Endothelial cell of umbilical vein (primary cell): ENCODE measurements around the gene LRP5. TPM values are rescaled to one million over a fixed set of nuclear protein-coding genes. Genes with fewer than 3 reads are reported as not detected.

Source experiments
- BruUV-seq: library from RNA; stranded (reverse); fragments of 400-500 nt; replicated peaks from 2 replicates; lab custom pipeline; 2021; lab: Mats Ljungman, UMichigan
- CTCF ChIA-PET: fragments of 300-600, 350-600 bp; sonication (Branson Sonifier 250); formaldehyde crosslinking; loops from one replicate; lab custom pipeline; 2021; ENCODE audit warnings: antibody characterized with exemption, inconsistent platforms; lab: Charles Lee
- POLR2A ChIA-PET: fragments of 300-600, 350-600 bp; sonication (Branson Sonifier 250); formaldehyde crosslinking; loops from one replicate; lab custom pipeline; 2021; ENCODE audit warnings: antibody characterized with exemption, inconsistent platforms; lab: Charles Lee
- DNase-seq: peaks from one replicate; pipeline ENCODE4 v3.0.0-alpha.2; 2011; ENCODE audit warnings: low read depth, low spot score
- FAIRE-seq: peaks from 2 replicates; lab custom pipeline; 2011; peaks lifted over from hg19 to GRCh38; lab: Jason Lieb, UNC
- H2AFZ ChIP-seq: 2 replicates; pipeline ENCODE4 v1.6.0; 2012; ENCODE audit warnings: low read depth, low read length, control low read depth, inconsistent platforms
- H3K27ac ChIP-seq: 2 replicates; pipeline ENCODE4 v1.5.1; 2011; ENCODE audit warnings: low read depth, mild to moderate bottlenecking, control low read depth, low read length, moderate library complexity; ENCODE audit not compliant: insufficient read depth
- H3K27me3 ChIP-seq, 2 experiments: 2 replicates each; pipeline versions ENCODE4 v1.6.0 to v1.6.1; 2011; ENCODE audit warnings: low read length in 2 of 2, mixed read lengths in 1 of 2; ENCODE audit not compliant: control insufficient read depth in 2 of 2, insufficient read depth in 2 of 2
- H3K36me3 ChIP-seq, 2 experiments: 2 replicates in 1 of 2; 3 replicates in 1 of 2; pipeline ENCODE4 v1.5.1; 2011; ENCODE audit warnings: low read length in 2 of 2, mild to moderate bottlenecking in 1 of 2, moderate library complexity in 1 of 2; ENCODE audit not compliant: control insufficient read depth in 2 of 2, insufficient read depth in 2 of 2; ENCODE audit errors: extremely low read depth in 1 of 2
- H3K4me1 ChIP-seq: 3 replicates; pipeline ENCODE4 v1.5.1; 2011; ENCODE audit warnings: mild to moderate bottlenecking, low read length; ENCODE audit not compliant: control insufficient read depth, insufficient read depth; ENCODE audit errors: extremely low read depth
- H3K4me2 ChIP-seq: 2 replicates; pipeline ENCODE4 v1.6.1; 2011; ENCODE audit warnings: low read length, control low read depth, mixed read lengths; ENCODE audit not compliant: insufficient read depth
- H3K4me3 ChIP-seq, 3 experiments: fragments of 200-600 bp in 1 of 3; sonication (generic), shearing (Covaris generic) in 1 of 3; replicated peaks in 1 of 3; 2 replicates each; pipeline ENCODE4 v1.5.1; 2011 to 2016; ENCODE audit warnings: control low read depth in 3 of 3, low read length in 3 of 3, mild to moderate bottlenecking in 2 of 3, inconsistent platforms in 1 of 3, low read depth in 1 of 3, moderate library complexity in 1 of 3; ENCODE audit not compliant: insufficient read depth in 1 of 3
- H3K79me2 ChIP-seq: 2 replicates; pipeline ENCODE4 v1.6.0; 2012; ENCODE audit warnings: low read length, inconsistent platforms; ENCODE audit not compliant: control insufficient read depth, insufficient read depth
- H3K9ac ChIP-seq: replicated peaks from 2 replicates; pipeline ENCODE3; 2011; ENCODE audit warnings: low read length, control low read depth; ENCODE audit not compliant: insufficient read depth; ENCODE audit errors: extremely low read depth
- H3K9me1 ChIP-seq: replicated peaks from 3 replicates; pipeline ENCODE4 v1.6.0; 2011; ENCODE audit warnings: mild to moderate bottlenecking, low read length; ENCODE audit not compliant: control insufficient read depth, insufficient read depth; ENCODE audit errors: extremely low read depth
- H3K9me3 ChIP-seq: replicated peaks from 2 replicates; pipeline ENCODE4 v1.5.1; 2012; ENCODE audit warnings: low read length, inconsistent platforms; ENCODE audit not compliant: control insufficient read depth, insufficient read depth
- H4K20me1 ChIP-seq: replicated peaks from 2 replicates; pipeline ENCODE3; 2011; ENCODE audit warnings: mild to moderate bottlenecking, low read length; ENCODE audit not compliant: control insufficient read depth, insufficient read depth; ENCODE audit errors: extremely low read depth
- EZH2 ChIP-seq: IDR thresholded peaks from 2 replicates; pipeline ENCODE4 v1.6.1; 2012; ENCODE audit warnings: borderline replicate concordance, low read depth, mild to moderate bottlenecking, moderate library complexity, low read length, inconsistent platforms; ENCODE audit not compliant: severe bottlenecking
- FOS ChIP-seq: IDR thresholded peaks from 2 replicates; pipeline ENCODE4 v1.6.1; 2011; ENCODE audit warnings: mild to moderate bottlenecking, low read length, moderate library complexity, borderline replicate concordance; ENCODE audit not compliant: insufficient read depth
- GATA2 ChIP-seq: IDR thresholded peaks from 2 replicates; pipeline ENCODE4 v1.7.0; 2011; ENCODE audit warnings: low read depth, mild to moderate bottlenecking, moderate library complexity, mixed read lengths, low read length; ENCODE audit not compliant: insufficient read length, insufficient read depth
- JUN ChIP-seq: IDR thresholded peaks from 2 replicates; pipeline ENCODE4 v1.6.1; 2011; ENCODE audit warnings: borderline replicate concordance, low read depth; ENCODE audit not compliant: insufficient read length, insufficient read depth
- MAX ChIP-seq: IDR thresholded peaks from 2 replicates; pipeline ENCODE4 v1.6.1; 2011; ENCODE audit not compliant: insufficient read depth, insufficient read length
- MYC ChIP-seq: IDR thresholded peaks from one replicate; pipeline ENCODE4 v1.6.1; 2011; ENCODE audit warnings: mild to moderate bottlenecking, low read depth, low read length
- POLR2A ChIP-seq: IDR thresholded peaks from 2 replicates; pipeline ENCODE4 v1.6.1; 2012; ENCODE audit warnings: low read depth, mild to moderate bottlenecking, control low read depth, low read length
- POLR2AphosphoS5 ChIP-seq: IDR thresholded peaks from 2 replicates; pipeline ENCODE4 v1.6.1; 2012; ENCODE audit warnings: low read depth, mild to moderate bottlenecking, control low read depth, low read length, moderate library complexity; ENCODE audit not compliant: insufficient read depth
- dilution Hi-C: fragments of 300-500 bp; cut with MboI; formaldehyde crosslinking; loops from one replicate; pipeline ENCODE4 v1.15.0; 2019; ENCODE audit warnings: low sequenced_read_pairs; ENCODE audit not compliant: extremely low pct_ligation_motif_present
- intact Hi-C: fragments of 100-400 bp; cut with micrococcal nuclease; formaldehyde crosslinking; loops from one replicate; pipeline ENCODE4 v1.10.0; 2022
- polyA plus RNA-seq, 4 experiments: library from polyadenylated mRNA; depleted of rRNA in 3 of 4; stranded (reverse) in 3 of 4; unstranded in 1 of 4; fragments of >200 nt; gene quantifications; 2 replicates each; pipeline versions ENCODE4 v1.2.1 to v1.2.3, GENCODE V29; 2011 to 2012; ENCODE audit warnings: missing spikeins in 1 of 4
- total RNA-seq: library from RNA; stranded (reverse); gene quantifications from 2 replicates; pipeline ENCODE4 v1.2.3, GENCODE V29; 2021
- TF ChIP-seq, protein P1 (sequence below), 2 donors: IDR thresholded peaks; 1 replicate in 1 of 2; 2 replicates in 1 of 2; pipeline ENCODE4 v1.5.1; 2011; ENCODE audit warnings: low read length in 2 of 2, mild to moderate bottlenecking in 2 of 2, moderate library complexity in 2 of 2, control low read depth in 1 of 2, inconsistent platforms in 1 of 2, low read depth in 1 of 2; ENCODE audit not compliant: insufficient read depth in 1 of 2; ENCODE audit errors: extremely low read depth in 1 of 2

The LRP5 gene
- total and polyA plus RNA-seq, 2 donors (not counting 3 experiments of a cell fraction or from before 2014, with no cell fraction given): 35.1 to 51.8 TPM

- DNase-seq (no peak), FAIRE-seq (no peak)
- no peaks in the 10 kb centered on the region for H3K9me3 ChIP-seq
- H3K27ac ChIP-seq: no peak overlapping the region
- H3K9me1 ChIP-seq: no peaks in the 10 kb centered on the region
- H2AFZ ChIP-seq: no peak overlapping the region
- dilution Hi-C loops (no loop called here), intact Hi-C loops (no loop called here)
- no peaks in the 10 kb centered on the region for H3K4me1 ChIP-seq
- peaks cover 2 to 3% of the 10 kb centered on the region in 2 experiments for H3K27me3 ChIP-seq
- no peaks in the 10 kb centered on the region for H3K79me2 ChIP-seq
- no peak overlapping the region for H3K9ac ChIP-seq
- POLR2A ChIA-PET: no interaction called here
- no peaks in the 10 kb centered on the region for H3K36me3 ChIP-seq
- no TSS peak for BruUV-seq
- TF ChIP-seq JUN (no peak), MAX (no peak), EZH2 (no peak), POLR2A (no peak), POLR2AphosphoS5 (no peak), FOS (no peak), MYC (no peak), GATA2 (no peak)
- TF ChIP-seq, protein P1, sequence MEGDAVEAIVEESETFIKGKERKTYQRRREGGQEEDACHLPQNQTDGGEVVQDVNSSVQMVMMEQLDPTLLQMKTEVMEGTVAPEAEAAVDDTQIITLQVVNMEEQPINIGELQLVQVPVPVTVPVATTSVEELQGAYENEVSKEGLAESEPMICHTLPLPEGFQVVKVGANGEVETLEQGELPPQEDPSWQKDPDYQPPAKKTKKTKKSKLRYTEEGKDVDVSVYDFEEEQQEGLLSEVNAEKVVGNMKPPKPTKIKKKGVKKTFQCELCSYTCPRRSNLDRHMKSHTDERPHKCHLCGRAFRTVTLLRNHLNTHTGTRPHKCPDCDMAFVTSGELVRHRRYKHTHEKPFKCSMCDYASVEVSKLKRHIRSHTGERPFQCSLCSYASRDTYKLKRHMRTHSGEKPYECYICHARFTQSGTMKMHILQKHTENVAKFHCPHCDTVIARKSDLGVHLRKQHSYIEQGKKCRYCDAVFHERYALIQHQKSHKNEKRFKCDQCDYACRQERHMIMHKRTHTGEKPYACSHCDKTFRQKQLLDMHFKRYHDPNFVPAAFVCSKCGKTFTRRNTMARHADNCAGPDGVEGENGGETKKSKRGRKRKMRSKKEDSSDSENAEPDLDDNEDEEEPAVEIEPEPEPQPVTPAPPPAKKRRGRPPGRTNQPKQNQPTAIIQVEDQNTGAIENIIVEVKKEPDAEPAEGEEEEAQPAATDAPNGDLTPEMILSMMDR (IDR thresholded peaks at IDR 0.05; ENCODE audit: extremely low read depth in 1 of 2, insufficient read depth in 1 of 2, low read depth in 1 of 2, low read length in 2 of 2): no peak
- CTCF ChIA-PET: interaction anchor here (1.9 kb wide), 1 partner anchor 22 kb away, joined by 7 read pairs; no protein-coding TSS in a partner anchor
- H3K4me3 ChIP-seq: no peak overlapping the region
- H4K20me1 ChIP-seq: no peaks in the 10 kb centered on the region
- H3K4me2 ChIP-seq: no peak overlapping the region
These were observed 32.7 kb upstream of the LRP5 start for GRCh38 chr11:68279676-68280075.
